NCI-H526 (cell line): ENCODE measurements around the gene CXCL17.
"Not testable (repeated sequence)": the region's sequence is repeated elsewhere in the genome, so short reads cannot be mapped to it uniquely, and the experiment has no call there.

Experiments used
- DNase-seq, 2 experiments: peaks; one replicate each; lab custom pipeline; 2025; lab: John Stamatoyannopoulos, UW

The CXCL17 gene

DNA sequence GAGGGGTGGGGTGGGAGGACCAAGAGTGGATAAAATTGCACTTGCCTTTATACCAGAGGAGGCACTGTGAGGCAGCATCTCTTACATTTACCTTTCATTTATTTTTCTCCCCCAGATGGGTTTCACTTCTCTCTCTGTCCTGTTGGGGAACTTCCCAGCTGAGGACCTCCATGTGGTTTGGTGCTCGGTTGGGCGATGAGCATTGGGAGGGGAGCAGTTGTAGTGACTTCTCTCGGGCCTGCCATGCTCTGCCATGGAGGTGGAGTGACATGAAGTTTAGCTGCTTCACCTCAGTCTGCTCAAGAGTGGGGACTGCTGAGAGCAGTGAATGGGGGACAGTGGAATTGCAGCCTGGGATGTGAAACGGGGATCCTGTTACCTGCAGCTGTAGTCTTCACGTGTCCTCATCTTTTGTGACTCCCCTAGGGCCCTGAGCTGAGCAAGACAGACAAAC is 23.1 kb upstream of the CXCL17 start:
- no peak for DNase-seq

GRCh38 chr19:42461700-42462324 is 19.1 kb upstream of the CXCL17 start:
- peak; percentile 69 to 71 for DNase-seq

DNA sequence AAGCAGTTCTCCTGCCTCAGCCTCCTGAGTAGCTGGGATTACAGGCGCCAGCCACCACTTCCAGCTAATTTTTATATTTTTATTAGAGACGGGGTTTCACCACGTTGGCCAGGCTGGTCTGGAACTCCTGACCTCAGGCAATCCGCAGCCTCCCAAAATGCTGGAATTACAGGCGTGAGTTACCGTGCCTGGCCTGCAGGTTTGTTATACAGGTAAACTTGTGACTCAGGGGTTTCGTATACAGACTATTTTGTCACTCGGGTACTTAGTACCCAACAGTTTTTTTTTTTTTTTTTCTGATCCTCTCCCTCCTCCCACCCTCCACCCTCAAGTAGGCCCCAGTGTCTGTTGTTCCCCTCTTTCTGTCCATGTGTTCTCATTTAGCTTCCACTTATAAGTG is 18.5 kb upstream of the CXCL17 start:
- not testable (repeated sequence) for DNase-seq

DNA sequence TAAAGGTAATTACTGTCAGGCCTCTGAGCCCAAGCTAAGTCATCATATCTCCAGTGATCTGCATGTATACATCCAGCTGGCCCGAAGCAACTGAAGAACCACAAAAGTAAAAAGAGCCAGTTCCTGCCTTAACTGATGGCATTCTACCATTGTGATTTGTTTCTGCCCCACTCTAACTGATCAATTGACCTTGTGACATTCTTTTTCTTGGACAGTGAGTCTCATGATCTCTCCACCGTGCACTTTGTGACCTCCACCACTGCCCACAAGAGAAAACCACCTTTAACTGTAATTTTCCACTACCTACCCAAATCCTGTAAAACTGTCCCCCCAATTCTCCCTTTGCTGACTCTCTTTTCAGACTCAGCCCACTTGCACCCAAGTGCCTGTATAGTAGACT is 17.2 kb upstream of the CXCL17 start:
- DNase-seq, result no peak

DNA sequence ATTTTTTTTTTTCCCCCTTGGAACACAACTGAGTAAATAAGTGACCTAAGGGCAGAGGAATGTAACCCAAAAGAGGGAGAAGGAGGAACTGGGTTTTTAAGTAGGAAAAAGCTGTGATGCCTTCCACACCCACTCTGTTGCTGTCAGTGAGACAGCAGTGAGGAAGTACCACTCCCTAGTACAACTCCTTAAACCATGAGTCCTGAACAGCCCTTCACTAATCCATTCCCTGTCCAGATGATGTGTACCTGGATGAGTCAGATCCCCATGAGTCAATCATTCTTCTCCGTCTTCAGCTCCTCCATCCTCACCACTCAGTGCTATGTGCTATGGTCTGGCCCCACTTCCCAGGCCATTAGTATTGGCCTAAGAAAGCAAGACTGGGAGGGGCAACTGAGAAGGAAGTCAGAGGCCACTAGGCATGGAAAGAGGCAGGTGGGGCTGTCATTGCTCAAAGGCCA is 12.9 kb upstream of the CXCL17 start:
- no peak for DNase-seq

GRCh38 chr19:42455086-42455485 is 12.3 kb upstream of the CXCL17 start:
- DNase-seq, result no peak

DNA sequence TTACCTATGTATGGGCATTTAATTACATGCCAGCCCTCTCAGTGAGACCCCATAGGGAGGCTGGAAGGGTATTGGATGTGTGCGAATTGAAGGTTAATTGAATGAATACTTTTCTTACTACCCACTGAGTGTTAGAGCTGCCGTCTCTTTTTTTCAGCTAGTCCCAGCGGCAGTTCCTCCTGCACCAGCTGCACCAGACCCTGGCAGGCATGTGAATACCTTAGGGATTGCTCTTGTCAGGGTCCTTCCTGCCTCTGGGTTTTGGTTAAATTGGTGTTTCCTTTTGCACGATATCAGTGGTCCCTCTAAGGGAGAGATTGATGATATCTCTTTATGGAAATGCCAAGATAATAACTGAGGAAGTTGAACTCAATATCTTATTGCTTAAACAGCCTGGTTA is 9.8 kb upstream of the CXCL17 start:
- no peak for DNase-seq

- peak; percentile 80 to 91 for DNase-seq
These were observed 7.7 kb upstream of the CXCL17 start for GRCh38 chr19:42450314-42450934.

DNA sequence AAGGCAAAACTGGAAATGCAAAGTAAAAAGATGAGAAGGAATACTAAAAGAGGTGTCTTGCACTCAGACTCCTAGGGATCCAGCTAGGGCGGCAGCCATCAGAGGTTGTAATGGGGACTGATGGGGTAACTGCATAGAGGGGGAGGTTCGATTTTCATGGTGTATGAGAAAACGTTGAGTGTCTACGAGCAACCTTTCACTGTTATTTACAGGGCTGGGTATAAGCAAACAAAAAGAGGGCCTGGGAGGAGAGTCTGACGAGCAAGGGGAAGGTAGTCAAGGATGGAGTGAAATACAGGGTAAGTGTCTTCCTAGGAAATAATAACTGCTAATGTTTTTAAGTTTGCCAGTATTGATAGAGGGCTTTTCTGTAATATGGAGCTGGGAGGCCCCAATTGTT is 5.6 kb upstream of the CXCL17 start:
- not testable (repeated sequence) for DNase-seq

GRCh38 chr19:42445948-42446347 is 3.2 kb upstream of the CXCL17 start:
- no peak for DNase-seq

DNA sequence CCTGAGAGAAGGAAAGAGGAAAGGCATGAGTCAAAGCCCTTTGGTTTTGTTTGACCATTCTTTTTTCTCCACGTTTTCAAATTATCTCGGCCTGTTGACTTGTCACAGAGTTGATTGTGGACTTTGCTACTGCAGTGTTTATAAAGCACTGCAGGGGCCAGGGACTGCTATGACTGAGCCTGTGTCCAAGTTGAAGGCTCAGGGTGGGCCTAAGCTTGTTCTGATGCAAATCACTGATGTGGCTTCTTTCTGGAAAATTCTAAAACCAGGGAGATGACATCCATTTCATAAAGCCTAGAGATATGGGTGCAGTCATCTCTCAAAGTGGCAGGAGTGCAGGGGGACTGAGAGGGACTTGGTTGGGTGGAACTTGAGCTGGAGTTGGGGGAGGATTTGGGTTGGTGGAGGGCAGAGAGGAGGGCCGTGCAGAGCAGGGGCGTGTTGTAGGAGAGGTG is 1.2 kb upstream of the CXCL17 start:
- DNase-seq, result no peak

- DNase-seq, result no peak
These were observed 1.7 kb downstream of the CXCL17 start for GRCh38 chr19:42441049-42441445.

DNA sequence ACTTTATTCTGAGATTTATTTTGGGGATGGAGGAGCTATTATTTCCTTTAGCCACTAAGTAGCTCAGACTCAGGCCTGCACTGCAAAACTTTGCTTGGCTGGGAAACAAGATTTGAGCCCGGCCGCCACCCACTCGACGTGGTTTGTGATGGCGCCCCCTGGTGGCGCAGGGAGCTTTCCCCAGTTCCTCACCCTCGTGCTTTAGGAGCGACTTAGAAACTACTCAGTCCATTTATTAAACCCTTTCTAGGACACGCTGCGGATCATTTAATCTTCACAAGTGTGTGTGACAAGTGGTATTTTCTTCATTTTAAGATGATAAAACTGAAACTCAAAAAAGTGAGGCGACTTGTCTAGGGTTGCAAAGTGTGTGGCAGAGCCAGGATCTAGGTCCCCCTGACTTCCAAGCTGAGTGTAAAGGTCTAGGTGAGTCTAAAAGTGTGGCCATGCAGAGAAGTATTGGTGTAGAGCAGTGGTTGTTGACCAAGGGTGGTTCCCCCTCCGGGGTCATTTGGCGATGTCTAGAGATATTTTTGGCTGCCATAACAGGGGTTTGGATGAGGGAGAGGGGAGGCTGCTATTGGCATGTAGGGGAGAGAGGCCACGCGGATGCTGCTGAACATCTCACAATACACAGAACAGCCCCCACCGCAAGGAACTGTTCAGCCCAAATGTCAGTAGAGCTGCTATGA is 2.2 kb downstream of the CXCL17 start:
- peak; percentile 16 to 83 for DNase-seq

- DNase-seq, result no peak
These were observed 6.7 kb downstream of the CXCL17 start for GRCh38 chr19:42436006-42436405.

- DNase-seq, result no peak
These were observed 7.4 kb downstream of the CXCL17 start for GRCh38 chr19:42435316-42435715.

- peak; percentile 17 to 80 for DNase-seq
These were observed 9.1 kb downstream of the CXCL17 start for GRCh38 chr19:42433503-42434260.

GRCh38 chr19:42431486-42431885 is 11.3 kb downstream of the CXCL17 start:
- no peak for DNase-seq

- no peak for DNase-seq
These were observed 14.1 kb downstream of the CXCL17 start for GRCh38 chr19:42428676-42429075.

GRCh38 chr19:42427313-42427712 is 15.4 kb downstream of the CXCL17 start, which contains the start of gene LIPE:
Gene LIPE (minus strand): TSS chr19:42427388. CDS start chr19:42427149, 239 bp downstream.
- DNase-seq, result no peak

DNA sequence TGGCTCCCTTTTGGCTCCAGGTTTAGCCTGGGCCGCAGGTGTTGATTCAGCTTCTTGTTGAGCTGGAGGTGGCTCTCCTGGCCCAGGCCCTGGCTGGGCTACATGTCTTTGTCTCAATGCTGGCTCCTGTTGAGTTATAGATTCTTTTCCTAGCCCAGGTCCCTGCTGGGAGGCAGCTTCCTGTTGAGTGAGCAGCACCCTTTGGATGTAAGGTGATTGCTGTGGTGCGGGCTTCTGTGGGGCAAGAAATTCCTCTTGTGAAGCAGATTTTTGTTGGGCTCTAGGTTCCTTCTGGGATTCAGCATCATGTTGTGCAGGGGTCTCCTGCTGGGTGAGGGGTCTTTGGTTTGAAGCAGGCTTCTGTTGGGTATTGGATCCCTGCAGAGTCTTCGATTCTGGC is 16.1 kb downstream of the CXCL17 start:
- peak in 1 of 2 experiments; percentile 22 for DNase-seq

GRCh38 chr19:42424712-42425131 is 18.0 kb downstream of the CXCL17 start:
- DNase-seq, result peak in 1 of 2 experiments; percentile 19

- no peak for DNase-seq
These were observed 18.4 kb downstream of the CXCL17 start for GRCh38 chr19:42424345-42424707.
